ENCODE results near the gene CNTNAP2.

Gene CNTNAP2

DNA sequence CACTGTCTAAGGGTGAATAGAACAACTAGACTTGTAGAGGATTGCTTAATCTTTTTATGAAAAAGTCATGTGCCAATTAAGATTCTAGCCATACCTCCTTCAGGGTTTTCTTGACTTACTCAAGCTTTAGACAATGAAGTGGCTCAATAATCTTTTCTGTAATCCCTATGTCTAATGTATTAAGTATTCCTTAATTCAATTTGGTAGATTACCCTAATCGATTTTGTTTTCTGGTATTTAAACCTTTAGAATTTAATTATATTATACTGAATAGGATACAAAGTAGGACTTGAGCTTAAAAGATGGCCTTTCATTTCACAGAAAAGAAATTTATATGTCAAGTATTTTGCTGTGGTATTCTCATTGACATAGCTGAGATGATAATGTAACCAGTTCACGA is 1876.1 kb downstream of the CNTNAP2 start:
- no peak for DNase-seq

DNA sequence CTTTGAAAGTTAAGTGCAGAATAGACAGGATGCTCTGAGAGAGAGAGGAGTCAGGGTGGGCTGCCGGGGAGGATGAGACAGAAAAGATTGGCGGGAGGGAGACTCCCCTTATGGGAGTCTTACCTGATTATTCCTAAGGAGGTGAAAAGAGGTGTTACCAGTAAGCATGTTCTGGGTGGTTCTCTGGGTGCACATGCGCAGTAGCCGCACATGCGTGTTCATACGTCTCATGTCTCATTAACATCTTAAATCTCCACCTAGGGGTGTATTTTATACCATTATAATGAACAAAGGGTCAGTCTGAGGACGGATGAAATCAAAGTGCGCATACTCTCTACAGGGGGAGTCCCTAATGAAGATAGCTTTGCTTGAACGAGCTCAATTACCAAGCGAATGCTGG is 1881.0 kb downstream of the CNTNAP2 start:
- no peak for DNase-seq

DNA sequence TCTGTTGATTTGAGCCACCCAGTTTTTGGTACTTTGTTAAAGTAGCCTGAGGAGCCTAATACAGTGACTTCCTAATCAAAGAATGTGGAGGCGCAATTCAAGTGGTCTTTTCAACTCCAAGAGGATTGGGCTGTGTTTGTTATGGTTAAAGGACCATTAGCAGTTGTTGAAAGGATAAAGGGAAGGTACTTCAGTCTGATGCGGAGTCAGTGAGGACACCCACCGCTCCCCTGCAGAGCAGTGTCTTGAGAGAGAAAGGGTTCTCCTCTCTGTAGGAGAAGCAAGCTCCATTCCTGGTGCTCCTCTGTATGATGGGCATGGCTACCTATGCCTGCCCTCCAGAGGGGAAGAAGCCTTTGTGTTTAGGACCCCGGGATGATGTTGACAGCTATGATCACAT is 1883.4 kb downstream of the CNTNAP2 start:
- DNase-seq, result no peak

GRCh38 chr7:148011753-148012152 is 1895.2 kb downstream of the CNTNAP2 start:
- no peak for DNase-seq

DNA sequence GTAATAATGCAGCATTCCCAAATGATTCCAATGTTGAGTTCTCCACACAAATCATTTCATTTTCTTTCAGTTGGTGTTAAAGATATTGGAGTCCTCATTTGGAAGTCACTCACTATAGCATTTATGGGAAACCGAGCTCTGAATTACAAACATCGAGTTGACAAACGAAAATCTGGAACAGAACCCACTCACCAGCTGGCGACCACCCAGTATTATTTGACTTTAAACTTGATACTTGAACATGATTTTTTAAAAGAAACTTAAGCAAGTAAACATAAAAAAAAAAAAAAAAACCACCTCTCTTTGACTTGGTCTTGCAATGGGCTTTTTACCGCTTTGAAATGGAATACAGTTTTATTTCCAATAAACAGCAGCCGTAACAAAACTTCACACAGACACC is 1897.4 kb downstream of the CNTNAP2 start:
- no peak for DNase-seq

- no peak for DNase-seq
Observed at GRCh38 chr7:148014541-148014940, 1897.9 kb downstream of the CNTNAP2 start.

GRCh38 chr7:148017126-148017525 is 1900.5 kb downstream of the CNTNAP2 start:
- DNase-seq, result no peak

DNA sequence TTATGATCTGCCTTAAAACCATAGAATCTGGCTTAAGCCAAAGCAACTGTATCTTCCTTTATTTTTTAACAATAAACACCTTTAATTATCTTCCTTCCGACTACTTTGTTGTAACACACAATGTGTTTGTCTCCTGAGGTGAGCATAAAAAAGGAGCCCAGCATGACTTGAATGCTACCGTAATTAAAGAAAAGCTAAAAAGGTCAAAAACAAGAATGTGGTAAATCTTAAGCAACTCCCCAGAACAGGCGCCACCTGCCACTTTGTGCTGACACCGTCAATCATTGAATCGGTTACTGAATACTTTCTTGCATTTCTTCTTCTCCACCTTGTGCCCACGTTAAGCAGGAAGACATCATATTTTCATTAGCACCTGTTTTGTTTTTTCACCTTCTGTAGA is 1904.1 kb downstream of the CNTNAP2 start:
- no peak for DNase-seq

DNA sequence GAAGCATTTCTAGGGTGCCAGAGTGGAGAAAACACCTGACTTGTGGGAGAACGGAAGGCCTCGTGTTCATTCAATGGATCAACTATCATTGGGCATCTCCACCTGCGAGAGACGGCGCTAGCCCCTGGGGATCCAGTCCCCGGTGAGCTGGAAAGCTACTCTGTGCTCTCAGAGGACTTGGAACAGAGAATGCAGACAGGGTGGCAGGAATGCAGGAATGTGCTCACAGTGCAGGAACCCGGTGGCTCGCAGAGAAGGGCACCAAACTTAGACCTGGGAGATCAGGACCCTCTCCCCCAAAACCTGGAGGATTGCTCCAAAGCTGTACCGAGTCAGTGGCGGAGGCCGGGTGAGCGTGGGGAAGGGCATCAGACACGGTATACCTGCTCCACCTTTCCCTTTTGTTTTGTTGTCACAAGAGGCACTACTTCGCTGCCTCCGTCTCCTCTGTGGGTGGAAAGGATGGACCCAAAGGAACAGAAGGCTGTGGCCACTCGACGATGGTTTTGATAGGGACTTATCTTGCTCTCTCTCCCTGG is 1905.0 kb downstream of the CNTNAP2 start:
- DNase-seq, result no peak

- no peak for DNase-seq
Observed at GRCh38 chr7:148022832-148023231, 1906.2 kb downstream of the CNTNAP2 start.

- DNase-seq, result no peak
Observed at GRCh38 chr7:148026713-148027112, 1910.1 kb downstream of the CNTNAP2 start.

GRCh38 chr7:148028165-148028564 is 1911.6 kb downstream of the CNTNAP2 start:
- DNase-seq, result no peak

DNA sequence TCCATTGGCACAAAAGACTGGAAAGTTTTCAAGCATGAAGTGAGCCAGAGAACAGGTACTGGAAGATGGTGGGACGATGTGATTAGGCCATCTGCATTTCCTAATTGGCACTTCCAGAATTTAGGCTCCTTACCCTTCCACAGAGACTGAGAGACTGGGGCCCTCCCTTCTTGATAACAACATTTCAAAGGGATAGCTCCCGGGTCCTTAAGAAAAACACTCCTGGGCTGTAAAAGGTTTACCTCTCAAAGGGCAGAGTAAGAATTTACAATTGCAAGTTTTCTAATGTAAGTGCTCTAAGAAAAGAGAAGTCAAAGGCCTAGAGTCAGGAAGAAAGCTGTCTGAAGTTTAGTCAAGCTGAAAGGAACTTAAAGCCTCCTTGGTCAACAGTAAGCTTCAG is 1914.4 kb downstream of the CNTNAP2 start:
- no peak for DNase-seq

GRCh38 chr7:148031811-148032210 is 1915.2 kb downstream of the CNTNAP2 start:
- no peak for DNase-seq

GRCh38 chr7:148035950-148036349 is 1919.3 kb downstream of the CNTNAP2 start:
- DNase-seq, result no peak

- no peak for DNase-seq
Observed at GRCh38 chr7:148037044-148037443, 1920.4 kb downstream of the CNTNAP2 start.

- no peak for DNase-seq
Observed at GRCh38 chr7:148041156-148041555, 1924.6 kb downstream of the CNTNAP2 start.

GRCh38 chr7:148042935-148043631 is 1926.5 kb downstream of the CNTNAP2 start:
- no peak for DNase-seq

DNA sequence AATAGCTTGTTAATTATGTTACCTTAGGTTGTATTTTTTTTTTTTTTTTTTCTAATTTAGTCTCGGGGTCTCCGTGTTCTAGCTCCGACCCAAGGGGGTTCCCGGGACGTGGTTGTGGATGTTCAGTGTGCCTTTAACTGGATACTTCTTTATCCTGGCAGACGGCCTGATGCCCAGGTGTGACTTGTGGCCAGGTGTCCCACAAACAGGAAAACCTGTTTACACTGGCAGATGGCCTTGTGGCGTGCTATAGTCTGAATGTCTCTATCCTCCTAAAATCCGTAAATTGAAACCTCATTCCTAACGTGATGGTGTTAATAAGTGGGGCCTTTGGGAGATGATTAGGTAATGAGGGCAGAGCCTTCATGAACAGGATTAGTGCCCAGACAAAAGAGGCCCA is 1927.6 kb downstream of the CNTNAP2 start:
- DNase-seq, result no peak

- no peak for DNase-seq
Observed at GRCh38 chr7:148045521-148045920, 1928.9 kb downstream of the CNTNAP2 start.

DNA sequence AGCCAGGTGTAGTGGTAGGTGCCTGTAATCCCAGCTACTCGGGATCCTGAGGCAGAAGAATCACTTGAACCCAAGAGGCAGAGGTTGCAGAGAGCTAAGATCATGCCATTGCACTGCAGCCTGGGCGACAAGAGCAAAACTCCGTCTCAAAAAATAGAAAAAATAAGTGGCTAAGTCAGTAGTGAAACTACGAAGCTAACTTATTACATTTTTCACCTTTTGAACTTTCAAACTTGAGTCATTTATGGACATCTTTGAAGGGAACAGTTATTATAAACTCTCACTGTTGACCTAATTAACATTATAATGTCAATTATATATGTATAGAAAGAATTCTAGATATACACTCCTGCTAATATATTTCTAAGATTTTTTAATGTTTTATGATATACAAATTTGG is 1932.5 kb downstream of the CNTNAP2 start:
- no peak for DNase-seq

- no peak for DNase-seq
Observed at GRCh38 chr7:148050492-148051158, 1934.0 kb downstream of the CNTNAP2 start.

DNA sequence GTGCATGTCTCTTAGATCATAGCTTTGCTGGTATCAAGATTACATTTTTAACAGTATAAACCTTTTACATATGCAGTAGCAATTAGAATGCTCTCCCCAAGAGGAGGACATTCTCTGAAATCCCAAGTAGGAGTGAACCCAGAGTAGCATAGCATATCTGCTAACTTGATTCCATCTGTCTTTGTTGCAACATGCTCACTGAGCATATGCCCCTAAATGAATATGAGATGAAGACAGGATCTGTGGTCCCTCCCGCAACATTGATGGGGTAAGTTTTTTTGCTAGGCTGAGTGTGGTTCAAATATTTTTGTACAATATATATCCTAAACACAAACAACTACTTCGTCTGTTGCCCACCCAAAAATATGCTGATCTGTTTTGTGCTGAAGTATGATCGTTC is 1939.8 kb downstream of the CNTNAP2 start:
- DNase-seq, result no peak

GRCh38 chr7:148058092-148058491 is 1941.5 kb downstream of the CNTNAP2 start:
- DNase-seq, result no peak

- no peak for DNase-seq
Observed at GRCh38 chr7:148058753-148059152, 1942.2 kb downstream of the CNTNAP2 start.
